Mesangial cell (primary cell): ENCODE results near the gene MANF. TPM values are rescaled to one million over a fixed set of nuclear protein-coding genes. Genes with fewer than 3 reads are reported as not detected.

ENCODE experiments used
- total RNA-seq: library from RNA; depleted of rRNA; stranded (reverse); fragments of >200 nt; gene quantifications from 2 replicates; pipeline ENCODE4 v1.2.3, GENCODE V29; 2015

The MANF gene
- total RNA-seq, result 28.8 and 79.7 TPM in 2 replicates

DNA sequence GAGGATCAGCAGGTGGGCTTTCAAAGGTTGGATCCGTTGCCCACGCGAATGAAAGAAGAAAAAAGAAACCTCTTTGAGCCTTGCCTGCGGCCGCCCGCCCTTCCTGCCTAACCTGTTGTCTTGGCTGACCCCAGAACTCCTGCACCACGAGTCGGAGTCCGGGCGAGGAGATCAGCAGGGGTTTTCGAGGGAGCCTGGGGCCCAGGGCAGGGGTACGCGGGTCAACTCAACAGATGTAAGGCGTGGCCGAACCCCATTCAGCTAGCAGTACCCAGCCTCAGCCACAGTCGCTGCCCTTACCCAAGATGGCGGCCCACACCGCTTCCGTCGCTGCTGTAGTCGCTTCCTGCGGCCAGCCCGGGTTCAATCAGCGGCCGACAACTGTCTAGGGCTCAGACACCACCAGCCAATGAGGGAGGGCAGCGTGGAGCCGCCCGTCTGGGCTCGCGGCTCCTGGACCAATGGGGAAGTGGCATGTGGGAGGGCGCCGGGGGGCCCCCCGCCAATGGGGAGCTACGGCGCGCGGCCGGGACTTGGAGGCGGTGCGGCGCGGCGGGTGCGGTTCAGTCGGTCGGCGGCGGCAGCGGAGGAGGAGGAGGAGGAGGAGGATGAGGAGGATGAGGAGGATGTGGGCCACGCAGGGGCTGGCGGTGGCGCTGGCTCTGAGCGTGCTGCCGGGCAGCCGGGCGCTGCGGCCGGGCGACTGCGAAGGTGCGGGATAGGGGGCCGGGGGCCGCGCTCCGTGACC is at the start of gene MANF:
Gene MANF (plus strand): TSS at position 566 of the 748 bp plus-strand sequence. CDS start 52 bp downstream, at position 618.

DNA sequence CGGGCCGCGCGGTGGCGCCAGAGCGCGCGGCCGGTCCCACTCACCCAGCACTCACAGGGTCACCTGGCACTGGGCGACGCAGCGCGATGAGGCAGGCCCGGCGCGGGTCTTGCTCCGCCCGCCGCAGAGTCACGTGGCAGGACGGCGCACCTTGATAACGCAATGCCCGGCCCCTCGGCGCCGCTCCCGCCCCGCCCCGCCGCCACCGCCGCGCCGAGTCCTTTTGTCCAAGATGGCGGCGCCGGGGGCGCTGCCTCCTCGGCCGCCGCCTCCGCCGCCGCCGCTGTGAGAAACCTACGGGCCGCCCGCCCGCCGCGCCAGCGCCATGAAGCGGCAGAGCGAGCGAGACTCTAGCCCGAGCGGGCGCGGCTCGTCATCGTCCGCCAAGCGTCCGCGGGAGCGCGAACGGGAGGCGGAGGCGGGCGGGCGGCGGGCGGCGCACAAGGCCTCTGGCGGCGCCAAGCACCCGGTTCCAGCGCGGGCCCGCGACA is 6.0 kb downstream of the MANF start, which contains the start of gene RBM15B:
Gene RBM15B (plus strand): TSS at position 211 of the 491 bp plus-strand sequence. CDS start 115 bp downstream, at position 326.

Other genes starting within 250 kb of the MANF start
- 32.3 and 48.9 TPM in 2 replicates for gene RBM15B, start 6.0 kb downstream of the MANF start, total RNA-seq
- 10.8 and 14.2 TPM in 2 replicates for gene DCAF1, start 114.7 kb downstream of the MANF start, total RNA-seq
- 12.2 and 16.2 TPM in 2 replicates for gene RAD54L2, start 153.4 kb downstream of the MANF start, total RNA-seq